Sciatic nerve (tissue), 2 donors: ENCODE results near the gene DMD. TPM values are rescaled to one million over a fixed set of nuclear protein-coding genes. Genes with fewer than 3 reads are reported as not detected.
"Not testable (repeated sequence)": the region's sequence is repeated elsewhere in the genome, so short reads cannot be mapped to it uniquely, and the experiment has no call there.

ENCODE experiments used
- ATAC-seq: fragments of 200-7000 bp; cut with Tn5 transposase; one replicate; pipeline ENCODE4 v1.9.1; 2020; ENCODE audit warnings: mild to moderate bottlenecking, moderate library complexity
- DNase-seq: peaks from one replicate; pipeline ENCODE4 v3.0.0-alpha.2; 2020; ENCODE audit warnings: low spot score
- intact Hi-C: fragments of 100-400 bp; cut with DNase I; formaldehyde crosslinking; loops from one replicate; pipeline ENCODE4 v1.14.2; 2022
- total RNA-seq: library from RNA; stranded (reverse); fragmentation: NEBNext Ultra II Directional; extraction: Animal tissue kit (Norgen Biotek cat#: 25700); gene quantifications from one replicate; pipeline ENCODE4 v1.2.1, GENCODE V29; 2021
- donor health status: DM: no; HTN: no; CAD: no.
- donor health status: DM: no; HTN: no; CAD: no.

DMD gene
- total RNA-seq, 1 donor from 2014 or later = 306 TPM

DNA sequence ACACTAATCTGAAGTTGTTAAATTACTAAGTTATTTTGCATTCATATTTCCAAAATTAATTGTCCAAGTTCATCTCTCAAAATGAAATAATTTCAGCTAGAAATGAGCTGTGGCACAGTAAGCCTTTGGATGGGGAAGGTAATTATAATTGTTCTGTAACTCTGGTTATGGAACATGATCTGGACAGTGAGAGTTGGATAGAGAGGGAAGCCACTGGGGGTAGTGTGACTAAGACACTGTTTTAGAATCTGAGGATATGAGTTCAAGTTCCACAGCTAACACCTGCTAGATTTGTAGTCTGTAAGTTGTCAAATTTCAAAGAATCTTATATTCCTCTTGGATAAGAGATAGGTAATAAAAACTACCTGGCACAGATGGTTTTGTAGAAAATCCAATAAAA, 49.5 kb downstream of the DMD start:
- intact Hi-C loops = no loop called here
- ATAC-seq (no peak), DNase-seq (no peak)

DNA sequence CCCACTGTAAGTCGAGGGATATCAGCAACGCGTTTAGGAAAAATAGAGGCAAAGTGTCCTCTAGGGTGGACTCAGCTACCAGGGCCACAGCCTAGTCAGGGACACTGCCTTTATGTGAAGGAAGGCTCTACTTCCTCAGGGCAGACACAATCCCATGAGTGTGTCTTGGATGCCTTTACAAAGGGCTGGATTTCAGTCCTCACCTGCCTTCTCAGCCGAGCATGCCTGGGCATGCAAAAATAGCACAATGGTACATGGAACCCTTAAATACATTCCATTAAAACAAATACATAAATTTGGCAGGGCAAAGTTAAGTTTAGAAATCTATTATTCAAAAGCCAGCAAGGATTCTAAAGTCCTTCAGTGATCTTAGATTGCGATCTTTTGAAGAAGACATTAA, 51.1 kb downstream of the DMD start:
- DNase-seq = no peak
- no peak for ATAC-seq
- intact Hi-C loops = no loop called here

DNA sequence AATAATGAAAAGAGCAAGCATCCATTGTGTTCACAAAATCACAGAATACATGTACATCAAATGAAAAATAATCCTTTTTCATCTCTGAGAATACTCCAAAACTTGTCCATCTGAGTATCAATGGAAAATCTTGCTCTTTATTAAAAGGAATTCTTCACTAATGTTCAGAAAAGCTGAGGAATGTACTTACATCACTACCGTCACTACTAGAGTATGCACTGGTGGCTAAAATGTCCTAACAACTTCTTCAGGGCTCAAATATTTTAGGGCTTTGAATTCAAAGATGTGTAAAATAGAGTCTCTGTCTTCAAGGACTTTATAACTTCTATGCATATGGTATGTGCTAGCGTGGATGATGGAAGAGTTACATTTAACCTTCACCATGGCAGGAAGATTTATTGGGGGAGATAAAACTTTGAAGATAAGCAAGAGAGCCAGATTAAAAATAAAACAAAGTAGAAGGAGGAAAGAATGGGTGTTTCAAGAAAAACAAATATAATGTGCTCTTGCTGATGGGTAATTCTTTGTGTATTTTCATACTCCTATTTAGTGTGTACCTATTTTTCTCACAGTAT, 55.1 kb downstream of the DMD start:
- DNase-seq (no peak), ATAC-seq (no peak)
- intact Hi-C loops = no loop called here

- no peak for ATAC-seq
- intact Hi-C loops = no loop called here
These were observed 61.8 kb downstream of the DMD start for GRCh38 chrX:33149580-33149979.

GRCh38 chrX:33149085-33149484, 62.3 kb downstream of the DMD start:
- intact Hi-C loops = no loop called here
- no peak for ATAC-seq
- no peak for DNase-seq

More at GRCh38 chrX:33149580-33149979, 61.8 kb downstream of the DMD start:
- DNase-seq = no peak

GRCh38 chrX:33142331-33142730, 69.0 kb downstream of the DMD start:
- intact Hi-C loops = no loop called here

GRCh38 chrX:33138677-33139249, 72.6 kb downstream of the DMD start:
- intact Hi-C loops = no loop called here
- DNase-seq = no peak
- ATAC-seq = no peak

More at GRCh38 chrX:33142331-33142730, 69.0 kb downstream of the DMD start:
- DNase-seq (no peak), ATAC-seq (no peak)

- ATAC-seq (no peak), DNase-seq (no peak)
- intact Hi-C loops = no loop called here
These were observed 77.2 kb downstream of the DMD start for GRCh38 chrX:33134164-33134563.

GRCh38 chrX:33133320-33133719, 78.0 kb downstream of the DMD start:
- intact Hi-C loops = no loop called here
- no peak for ATAC-seq

DNA sequence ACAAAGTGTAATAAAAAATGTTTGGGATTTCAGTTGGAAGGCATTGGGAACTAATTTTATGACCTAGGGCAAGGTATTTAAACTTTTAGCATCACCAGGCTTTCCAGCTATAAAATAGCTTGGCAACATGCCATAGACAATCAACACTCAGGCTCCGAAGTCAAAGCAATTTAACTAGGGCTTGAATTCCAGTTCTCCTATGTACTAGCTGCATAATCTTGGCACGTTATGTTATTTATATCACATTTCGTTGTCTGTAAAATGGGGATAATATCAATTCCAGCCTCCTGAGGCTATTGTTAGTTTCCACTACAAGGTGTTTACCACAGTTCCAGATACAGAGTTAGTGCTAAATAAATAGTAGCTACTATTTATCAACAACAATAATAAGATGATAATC, 78.8 kb downstream of the DMD start:
- DNase-seq (no peak), ATAC-seq (no peak)
- intact Hi-C loops = no loop called here

More at GRCh38 chrX:33133320-33133719, 78.0 kb downstream of the DMD start:
- DNase-seq = no peak

DNA sequence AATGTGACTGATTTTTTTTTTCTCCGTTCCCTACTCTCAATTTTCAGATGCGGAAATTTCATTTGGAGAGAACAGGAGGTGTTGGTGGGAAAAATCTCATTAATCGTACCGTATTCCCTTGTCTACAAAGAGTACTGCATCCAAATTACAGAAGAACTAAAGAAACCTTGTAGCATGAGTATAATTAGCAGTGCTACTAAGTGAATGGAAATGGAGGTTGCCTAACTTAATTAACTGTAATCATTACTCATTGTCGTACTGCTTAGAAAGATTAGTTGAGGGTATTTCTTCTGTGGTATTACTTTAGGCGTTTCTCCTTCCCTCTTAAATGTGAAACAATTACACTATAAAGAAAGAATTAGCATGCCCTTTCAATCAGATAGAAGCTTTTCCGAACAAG, 81.7 kb downstream of the DMD start:
- ATAC-seq = no peak
- DNase-seq = no peak
- intact Hi-C loops = no loop called here

DNA sequence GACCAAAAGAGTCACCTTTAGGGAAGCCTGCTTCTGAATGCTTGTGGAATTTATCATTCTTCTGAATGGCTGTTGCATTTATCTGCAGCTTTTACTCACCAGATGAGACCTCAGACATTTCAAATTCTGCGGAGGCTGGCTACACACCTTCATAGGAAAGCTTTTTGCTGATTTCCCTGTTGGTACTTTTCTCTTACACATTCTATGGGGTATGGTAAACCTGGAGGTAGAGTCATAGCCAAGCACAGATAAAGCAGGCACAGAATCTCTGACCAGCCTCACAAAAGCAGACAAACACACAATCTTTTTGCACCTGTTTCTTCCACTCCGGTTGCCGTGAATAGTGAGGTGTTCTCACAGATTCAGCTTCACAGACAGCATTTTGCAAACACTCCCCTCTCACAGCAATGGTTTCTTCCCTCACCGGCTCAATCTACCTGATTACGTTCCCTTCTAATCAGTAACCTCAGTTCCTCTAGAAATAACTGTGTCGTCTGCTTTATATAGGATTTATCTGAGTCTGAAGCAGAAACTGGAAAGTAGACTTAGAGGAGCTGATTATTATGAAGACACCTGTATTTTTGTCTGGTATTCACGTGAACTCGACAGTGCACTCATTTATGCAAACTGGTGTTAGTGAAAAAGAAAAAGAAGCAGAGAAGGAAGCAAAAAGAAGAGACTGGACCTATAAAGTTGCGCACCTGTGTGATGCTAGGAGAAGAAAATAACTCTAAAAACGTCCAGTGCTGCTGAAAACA, 83.1 kb downstream of the DMD start:
- intact Hi-C loops = no loop called here
- ATAC-seq (no peak), DNase-seq (no peak)

DNA sequence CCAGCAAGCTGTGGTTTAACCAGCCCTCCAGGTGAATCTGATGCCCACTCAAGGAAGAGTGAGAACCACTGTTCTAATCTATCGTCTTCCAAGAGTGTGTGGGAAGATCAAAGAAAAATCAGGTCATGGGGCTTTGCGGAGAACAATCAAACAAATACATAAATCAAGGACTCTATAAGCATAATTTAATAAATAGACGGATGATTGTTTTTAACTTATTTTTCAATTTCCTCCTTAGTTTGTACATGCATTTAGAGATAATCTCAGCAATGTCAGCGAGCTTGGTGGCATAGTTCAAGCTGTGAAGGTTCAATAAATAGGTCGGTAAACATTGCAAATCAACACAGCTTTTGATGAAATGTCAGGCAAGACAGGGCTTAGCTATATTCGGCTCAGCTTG, 84.9 kb downstream of the DMD start:
- intact Hi-C loops = no loop called here
- ATAC-seq (no peak), DNase-seq (no peak)

- intact Hi-C loops = no loop called here
- no peak for ATAC-seq
- no peak for DNase-seq
These were observed 101.5 kb downstream of the DMD start for GRCh38 chrX:33109858-33110257.

GRCh38 chrX:33106737-33107136, 104.6 kb downstream of the DMD start:
- intact Hi-C loops = no loop called here
- DNase-seq (no peak), ATAC-seq (no peak)

GRCh38 chrX:33095079-33095478, 116.3 kb downstream of the DMD start:
- intact Hi-C loops = no loop called here
- ATAC-seq = no peak
- no peak for DNase-seq

DNA sequence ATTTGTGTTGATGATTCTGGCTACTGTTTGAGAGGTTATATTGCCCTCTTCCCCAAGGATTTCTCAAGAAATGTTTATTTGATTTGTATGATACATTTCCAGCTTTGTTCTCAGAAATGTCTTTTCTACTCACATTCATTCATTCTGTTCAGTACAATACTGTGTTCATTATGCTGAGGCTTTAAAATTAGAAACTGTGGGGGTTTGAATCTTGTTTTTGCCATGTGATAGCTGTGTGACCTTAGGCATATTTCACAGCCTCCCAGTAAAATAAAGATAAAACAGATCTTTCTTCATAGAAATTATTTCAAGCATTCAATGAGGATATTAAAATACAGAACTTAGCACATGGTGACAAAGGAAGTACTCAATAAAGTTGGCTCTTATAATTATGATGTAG, 123.9 kb downstream of the DMD start:
- no peak for ATAC-seq
- intact Hi-C loops = no loop called here
- no peak for DNase-seq

GRCh38 chrX:33086886-33087285, 124.5 kb downstream of the DMD start:
- no peak for DNase-seq

DNA sequence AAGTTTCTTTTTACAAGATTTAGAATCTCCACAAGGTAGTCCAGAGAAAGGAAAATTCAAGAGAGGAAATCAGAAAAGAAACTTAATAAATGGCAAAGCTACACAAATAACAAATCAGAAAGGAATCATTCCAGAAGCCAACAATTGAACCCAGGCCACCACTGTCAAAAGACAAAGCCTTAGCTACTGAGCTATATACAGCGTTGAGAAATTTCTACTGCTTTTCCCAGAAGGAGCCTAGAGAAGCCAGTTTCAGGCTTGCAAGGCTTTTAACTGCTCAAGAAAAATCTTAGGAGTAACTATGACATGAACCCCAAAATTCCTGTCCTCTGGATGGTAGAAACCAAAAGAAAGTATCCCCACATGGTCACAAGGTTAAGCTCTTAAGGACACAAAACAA, 129.0 kb downstream of the DMD start:
- DNase-seq = no peak
- intact Hi-C loops = no loop called here
- no peak for ATAC-seq

More at GRCh38 chrX:33086886-33087285, 124.5 kb downstream of the DMD start:
- intact Hi-C loops = no loop called here
- no peak for ATAC-seq

DNA sequence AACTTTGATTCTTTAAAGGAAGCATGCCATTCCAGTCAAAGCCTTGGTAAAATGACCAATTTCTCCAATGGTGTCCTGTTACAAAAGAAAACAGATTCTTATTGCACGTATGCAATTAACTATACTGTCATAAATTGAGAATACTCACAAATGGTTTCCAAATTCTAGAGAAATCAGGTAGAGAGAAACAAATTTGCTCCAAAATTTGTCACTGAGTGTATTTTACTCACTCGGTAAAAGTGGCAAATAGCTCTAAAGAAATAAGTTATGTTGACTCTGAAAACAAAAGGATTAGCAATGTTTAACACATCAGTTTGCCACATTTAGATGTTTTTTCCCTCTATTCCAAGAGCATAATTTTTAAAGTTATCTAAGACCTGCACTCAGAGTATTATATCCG, 133.1 kb downstream of the DMD start:
- intact Hi-C loops = no loop called here
- DNase-seq = no peak
- no peak for ATAC-seq

DNA sequence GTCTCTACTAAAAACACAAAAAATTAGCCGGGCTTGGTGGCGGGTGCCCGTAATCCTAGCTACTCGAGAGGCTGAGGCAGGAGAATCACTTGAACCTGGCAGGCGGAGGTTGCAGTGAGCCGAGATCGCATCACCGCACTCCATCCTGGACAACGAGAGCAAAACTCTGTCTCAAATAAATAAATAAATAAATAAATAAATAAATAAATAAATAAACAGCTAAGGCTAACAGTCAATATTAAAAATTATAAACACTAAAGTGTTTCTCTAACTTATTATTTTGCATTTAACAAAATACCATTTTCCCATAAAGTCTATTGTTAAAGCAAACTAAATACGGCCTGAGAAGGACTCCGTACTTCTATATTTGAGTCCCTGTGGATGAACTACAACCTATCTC, 137.7 kb downstream of the DMD start:
- ATAC-seq, intact Hi-C loops, DNase-seq: not testable (repeated sequence)
